A549 treated with RU486 at 1 μM for 4 hours (cell line): ENCODE measurements around the gene WFDC10A. TPM values are rescaled to one million over a fixed set of nuclear protein-coding genes. Genes with fewer than 3 reads are reported as not detected.

Source experiments
- total RNA-seq: library from RNA; stranded (reverse); fragments of 200-300 nt; extraction: Qiagen RNA extraction; gene quantifications from 5 replicates; pipeline ENCODE4 v1.2.3, GENCODE V29; 2022; ENCODE audit warnings: low read depth

WFDC10A gene
- not detected in 5 replicates for total RNA-seq

DNA sequence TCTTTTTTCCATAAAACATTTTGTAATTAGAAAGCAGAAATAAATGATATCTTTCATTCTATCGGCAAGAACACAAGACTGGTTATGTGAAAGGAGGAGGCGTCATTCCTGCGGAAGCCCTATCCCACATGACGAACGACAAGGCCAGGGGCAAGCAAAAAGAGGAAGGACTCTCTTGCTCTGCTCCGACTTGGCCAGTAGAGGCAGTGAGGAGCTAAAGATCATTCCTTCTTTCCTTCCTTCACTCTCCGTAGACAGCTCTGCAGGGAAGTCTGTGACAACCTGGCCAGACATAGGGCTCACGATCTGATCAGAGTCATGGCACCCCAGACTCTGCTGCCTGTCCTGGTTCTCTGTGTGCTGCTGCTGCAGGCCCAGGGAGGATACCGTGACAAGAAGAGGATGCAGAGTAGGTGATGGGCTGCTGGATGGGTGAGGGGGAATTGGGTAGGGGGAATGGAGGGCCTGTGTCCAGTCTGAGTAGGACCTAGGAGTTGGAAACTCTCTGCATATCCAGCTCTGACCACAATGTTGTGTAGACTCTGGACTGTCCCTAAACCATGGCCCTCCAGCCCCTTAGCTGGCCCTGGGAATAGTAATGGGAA, at the start of gene WFDC10A:
Gene WFDC10A (plus strand): TSS at position 244 of the 605 bp plus-strand sequence. CDS start 75 bp downstream, at position 319.

DNA sequence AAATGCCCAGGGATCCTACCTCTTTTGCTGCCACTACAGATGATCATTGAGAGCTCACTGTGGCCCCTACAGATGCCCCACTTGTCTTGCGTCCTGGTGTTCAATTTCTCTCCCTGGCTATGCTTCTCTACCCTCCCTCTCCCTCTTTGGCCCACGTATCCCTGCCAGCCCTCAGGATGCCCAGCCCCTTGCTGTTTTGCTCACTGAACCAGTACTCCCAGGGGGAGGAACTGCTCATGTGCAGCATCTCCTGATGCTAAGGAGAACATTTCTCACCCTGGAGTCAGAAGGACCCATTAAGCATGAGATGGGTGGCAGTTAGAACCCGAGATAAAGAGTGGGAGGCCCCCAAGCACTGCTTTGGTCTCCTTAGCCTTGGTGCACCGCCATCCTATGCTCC, 1.6 kb downstream of the WFDC10A start, which contains the start of gene WFDC9:
Gene WFDC9 (minus strand): TSS at position 101 of the 400 bp plus-strand sequence. CDS start 21,103 bp downstream, outside the sequence.

DNA sequence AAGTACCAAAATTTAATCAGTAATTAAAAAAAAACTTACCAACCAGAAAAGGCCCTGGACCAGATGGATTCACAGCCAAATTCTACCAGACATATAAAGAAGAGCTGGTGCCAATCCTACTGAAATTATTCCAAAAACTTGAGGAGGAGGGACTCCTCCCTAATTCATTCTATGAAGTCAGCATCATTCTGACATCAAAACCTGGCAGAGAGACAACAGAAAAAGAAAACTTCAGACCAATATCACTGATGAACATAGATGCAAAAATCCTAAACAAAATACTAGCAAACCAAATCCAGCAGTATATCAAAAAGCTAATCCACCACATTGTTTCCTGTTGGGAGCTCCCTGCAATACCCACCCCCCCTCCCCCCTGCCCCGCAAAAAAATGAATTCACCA, 40.6 kb downstream of the WFDC10A start, which contains the start of gene WFDC11:
Gene WFDC11 (minus strand): TSS at position 101 of the 400 bp plus-strand sequence. CDS start 19,639 bp downstream, outside the sequence.

Other genes starting within 250 kb of the WFDC10A start
- 23.3 to 31.4 TPM (median 26.8 TPM) in 5 replicates for gene DBNDD2, start 221.4 kb upstream of the WFDC10A start, total RNA-seq
- gene PIGT, start 213.6 kb upstream of the WFDC10A start, total RNA-seq, result 86.2 to 103 TPM (median 99.3 TPM) in 5 replicates
- not detected in 5 replicates for gene WFDC2, start 160.0 kb upstream of the WFDC10A start, total RNA-seq
- not detected in 5 replicates for gene SPINT3, start 114.1 kb upstream of the WFDC10A start, total RNA-seq
- gene WFDC6, start 90.3 kb upstream of the WFDC10A start, total RNA-seq, result not detected in 5 replicates
- not detected in 5 replicates for gene EPPIN, start 82.3 kb upstream of the WFDC10A start, total RNA-seq
- not detected in 5 replicates for gene WFDC8, start 50.5 kb upstream of the WFDC10A start, total RNA-seq
- gene WFDC9, start 1.5 kb downstream of the WFDC10A start, total RNA-seq, result not detected in 5 replicates
- gene WFDC11, start 40.5 kb downstream of the WFDC10A start, total RNA-seq, result not detected in 5 replicates
- gene WFDC13, start 72.3 kb downstream of the WFDC10A start, total RNA-seq, result not detected in 5 replicates
- gene WFDC10B, start 75.3 kb downstream of the WFDC10A start, total RNA-seq, result not detected in 5 replicates
- not detected in 5 replicates for gene SPINT4, start 92.6 kb downstream of the WFDC10A start, total RNA-seq
- gene WFDC3, start 162.1 kb downstream of the WFDC10A start, total RNA-seq, result 0.28 TPM in 1 of 5 replicates, not detected in the others
- 32.5 to 40.1 TPM (median 37.4 TPM) in 5 replicates for gene DNTTIP1, start 162.2 kb downstream of the WFDC10A start, total RNA-seq
- 226 to 288 TPM (median 250 TPM) in 5 replicates for gene UBE2C, start 182.9 kb downstream of the WFDC10A start, total RNA-seq
- 0.22 to 0.48 TPM (median 0.31 TPM) in 3 of 5 replicates, not detected in the others for gene TNNC2, start 197.6 kb downstream of the WFDC10A start, total RNA-seq
- 9.4 to 12.4 TPM (median 10.7 TPM) in 5 replicates for gene SNX21, start 204.1 kb downstream of the WFDC10A start, total RNA-seq
- gene ACOT8, start 227.7 kb downstream of the WFDC10A start, total RNA-seq, result 15.4 to 20.0 TPM (median 17.7 TPM) in 5 replicates
- 1.4 to 1.6 TPM (median 1.6 TPM) in 5 replicates for gene ZSWIM3, start 227.9 kb downstream of the WFDC10A start, total RNA-seq